Measurements from ENCODE around the gene SPATA32.

DNA sequence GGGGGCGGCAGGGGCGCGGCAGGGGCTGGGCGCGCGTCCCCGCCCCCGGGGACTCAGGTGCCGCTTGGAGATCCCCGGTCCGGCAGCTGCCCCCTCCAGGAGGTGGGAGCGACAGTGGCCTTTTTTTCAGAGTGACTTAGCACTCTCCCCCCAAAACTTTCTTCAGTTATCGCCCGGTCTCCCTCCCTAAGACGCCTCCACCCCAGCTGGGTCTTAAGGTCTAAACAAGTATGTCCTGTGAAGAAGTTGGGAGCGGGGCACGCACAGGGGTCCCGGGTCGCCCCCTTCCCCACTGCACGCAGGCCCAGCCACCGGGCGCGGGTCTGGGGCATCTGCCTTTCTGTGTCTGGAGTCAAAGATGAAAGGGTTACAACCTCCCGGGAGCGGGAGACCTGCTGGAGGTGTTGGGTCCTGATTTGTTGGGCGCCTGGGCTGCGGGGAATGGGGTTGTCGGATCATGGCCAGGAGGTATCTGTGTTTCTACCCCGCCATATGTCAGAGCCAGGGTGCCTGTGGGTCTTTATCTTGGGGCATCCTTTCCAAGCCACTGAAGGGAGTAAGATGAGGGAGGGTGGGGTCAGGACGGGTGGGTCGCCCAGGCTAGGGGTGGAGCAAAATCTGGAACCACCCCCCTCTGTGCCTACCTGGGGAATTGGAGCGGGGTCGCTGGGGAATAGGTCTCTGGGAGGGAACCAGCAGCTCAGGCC is 39.5 kb downstream of the SPATA32 start:
- no peak for TF ChIP-seq POLR2A (IDR thresholded peaks at IDR 0.05)
- TF ChIP-seq POLR2AphosphoS5 (IDR thresholded peaks at IDR 0.05): no peak
- no peak for TF ChIP-seq EP300 (IDR thresholded peaks at IDR 0.05)

Measured in sigmoid colon (tissue), 4 donors.